ENCODE data around the gene EPOP. TPM values are rescaled to one million over a fixed set of nuclear protein-coding genes. Genes with fewer than 3 reads are reported as not detected.

Gene EPOP
- total and polyA plus RNA-seq, 2 donors (not counting 3 experiments of a cell fraction or from before 2014, with no cell fraction given), result 0.43 to 2.9 TPM

DNA sequence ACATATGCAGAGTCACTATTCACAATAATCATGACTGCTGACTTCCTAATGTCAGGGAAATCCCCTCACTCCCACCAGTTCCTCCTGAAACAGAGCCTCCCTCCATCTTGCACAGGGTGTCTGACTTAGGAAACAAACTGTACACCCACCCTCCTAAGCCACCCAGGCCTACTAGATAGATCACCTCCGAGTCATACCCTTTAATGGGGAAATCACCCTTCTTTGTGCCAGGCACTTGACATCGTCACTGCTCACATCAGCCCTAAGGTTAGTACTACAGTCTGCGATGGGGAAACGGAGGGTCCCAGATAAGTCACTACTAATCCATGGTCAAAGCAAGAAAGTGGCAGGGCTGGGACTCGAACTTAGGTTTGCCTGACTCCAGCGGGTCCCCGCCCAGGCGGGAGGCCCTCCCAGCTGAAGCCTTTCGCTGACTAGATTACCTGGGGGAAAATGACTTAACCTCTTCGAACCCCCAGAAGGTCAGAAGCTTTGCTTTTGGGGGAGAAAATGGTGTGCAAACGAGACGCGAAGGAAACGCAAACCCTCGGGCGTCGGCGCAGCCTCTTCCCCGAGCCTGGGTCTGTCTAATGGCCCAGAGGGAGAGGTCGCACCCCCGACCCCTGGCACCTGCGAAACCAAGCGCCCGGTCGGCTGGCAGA lies 26.9 kb upstream of the EPOP start:
- H3K27ac ChIP-seq (ENCODE audit: insufficient read depth, low read depth, low read length), result peak overlapping the region; percentile 10
- peak; percentile 39 for DNase-seq (ENCODE audit: low read depth, low spot score)

More for the DNA sequence above, 26.9 kb upstream of the EPOP start:
- H3K9me3 ChIP-seq (replicated peaks; ENCODE audit: control insufficient read depth, insufficient read depth, low read length), result no peaks in the 10 kb centered on the region
- H3K4me2 ChIP-seq (ENCODE audit: insufficient read depth, low read length), result peak overlapping the region; percentile 64
- FAIRE-seq, result no peak
- CTCF ChIA-PET, result interaction anchor here (0.9 to 2.1 kb wide), 4 partner anchors 14 to 34 kb away, joined by 3 to 9 read pairs (median 4); no protein-coding TSS in a partner anchor
- TF ChIP-seq GATA2 (IDR thresholded peaks at IDR 0.05; ENCODE audit: insufficient read depth, insufficient read length, low read depth, low read length) (no peak), MYC (IDR thresholded peaks at IDR 0.05; ENCODE audit: low read depth, low read length) (no peak), JUN (IDR thresholded peaks at IDR 0.05; ENCODE audit: borderline replicate concordance, insufficient read depth, insufficient read length, low read depth) (no peak), POLR2AphosphoS5 (IDR thresholded peaks at IDR 0.05; ENCODE audit: insufficient read depth, low read depth, low read length) (no peak), MAX (IDR thresholded peaks at IDR 0.05; ENCODE audit: insufficient read depth, insufficient read length) (no peak), POLR2A (IDR thresholded peaks at IDR 0.05; ENCODE audit: low read depth, low read length) (no peak), EZH2 (IDR thresholded peaks at IDR 0.05; ENCODE audit: borderline replicate concordance, low read depth, low read length, severe bottlenecking) (no peak)
- TF ChIP-seq, protein P1, sequence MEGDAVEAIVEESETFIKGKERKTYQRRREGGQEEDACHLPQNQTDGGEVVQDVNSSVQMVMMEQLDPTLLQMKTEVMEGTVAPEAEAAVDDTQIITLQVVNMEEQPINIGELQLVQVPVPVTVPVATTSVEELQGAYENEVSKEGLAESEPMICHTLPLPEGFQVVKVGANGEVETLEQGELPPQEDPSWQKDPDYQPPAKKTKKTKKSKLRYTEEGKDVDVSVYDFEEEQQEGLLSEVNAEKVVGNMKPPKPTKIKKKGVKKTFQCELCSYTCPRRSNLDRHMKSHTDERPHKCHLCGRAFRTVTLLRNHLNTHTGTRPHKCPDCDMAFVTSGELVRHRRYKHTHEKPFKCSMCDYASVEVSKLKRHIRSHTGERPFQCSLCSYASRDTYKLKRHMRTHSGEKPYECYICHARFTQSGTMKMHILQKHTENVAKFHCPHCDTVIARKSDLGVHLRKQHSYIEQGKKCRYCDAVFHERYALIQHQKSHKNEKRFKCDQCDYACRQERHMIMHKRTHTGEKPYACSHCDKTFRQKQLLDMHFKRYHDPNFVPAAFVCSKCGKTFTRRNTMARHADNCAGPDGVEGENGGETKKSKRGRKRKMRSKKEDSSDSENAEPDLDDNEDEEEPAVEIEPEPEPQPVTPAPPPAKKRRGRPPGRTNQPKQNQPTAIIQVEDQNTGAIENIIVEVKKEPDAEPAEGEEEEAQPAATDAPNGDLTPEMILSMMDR (IDR thresholded peaks at IDR 0.05; ENCODE audit: extremely low read depth in 1 of 2, insufficient read depth in 1 of 2, low read depth in 1 of 2, low read length in 2 of 2), result no peak
- H3K27me3 ChIP-seq (ENCODE audit: control insufficient read depth in 2 of 2, insufficient read depth in 2 of 2, low read length in 2 of 2), result peaks cover 0 to 2% of the 10 kb centered on the region in 2 experiments
- POLR2A ChIA-PET, result no interaction called here
- dilution Hi-C loops (cut with MboI; ENCODE audit: extremely low pct_ligation_motif_present, low sequenced_read_pairs), result no loop called here
- no peaks in the 10 kb centered on the region for H3K9me1 ChIP-seq (replicated peaks; ENCODE audit: control insufficient read depth, extremely low read depth, insufficient read depth, low read length)
- H3K9ac ChIP-seq (replicated peaks; ENCODE audit: extremely low read depth, insufficient read depth, low read length), result peak overlapping the region; percentile 60
- TSS peak; percentile 46 for BruUV-seq (replicated peaks)
- peak overlapping the region; percentile 63 for H2AFZ ChIP-seq (ENCODE audit: low read depth, low read length)
- H3K4me1 ChIP-seq (ENCODE audit: control insufficient read depth, extremely low read depth, insufficient read depth, low read length), result peaks cover 38% of the 10 kb centered on the region
- intact Hi-C loops (cut with micrococcal nuclease), result loop anchor here (1.0 to 5.0 kb wide), 4 partner anchors 24 to 166 kb away; partner anchors contain the start of genes CISD3 and PCGF2
- peaks cover 9% of the 10 kb centered on the region for H3K79me2 ChIP-seq (ENCODE audit: control insufficient read depth, insufficient read depth, low read length)
- H4K20me1 ChIP-seq (replicated peaks; ENCODE audit: control insufficient read depth, extremely low read depth, insufficient read depth, low read length), result no peaks in the 10 kb centered on the region
- peak overlapping the region; percentile 31 to 47 (median 43) for H3K4me3 ChIP-seq (replicated peaks in 1 of 3; ENCODE audit: insufficient read depth in 1 of 3, low read depth in 1 of 3, low read length in 3 of 3)
- no peaks in the 10 kb centered on the region for H3K36me3 ChIP-seq (ENCODE audit: control insufficient read depth in 2 of 2, extremely low read depth in 1 of 2, insufficient read depth in 2 of 2, low read length in 2 of 2)

All from endothelial cell of umbilical vein (primary cell).